ENCODE results near the gene SOX6.

The SOX6 gene

DNA sequence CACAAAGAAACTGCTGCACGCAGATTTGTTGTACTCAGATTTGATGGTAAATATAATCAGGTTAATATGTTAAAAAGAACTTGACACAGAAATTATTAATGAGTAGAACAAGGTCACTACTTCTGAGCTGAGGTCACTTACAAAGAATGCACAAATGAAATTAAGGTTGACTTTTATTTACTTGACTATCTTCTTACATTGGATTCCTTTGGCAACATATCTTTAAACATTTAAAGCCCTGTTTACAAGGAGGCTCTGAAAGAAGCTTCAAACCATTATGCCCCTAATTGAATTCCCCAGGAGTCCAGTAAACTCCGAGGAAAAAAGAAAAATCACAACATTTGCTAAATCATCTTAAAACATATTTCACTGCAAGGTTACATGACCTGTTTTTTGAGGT, 245.5 kb downstream of the SOX6 start:
- no peaks in the 10 kb centered on the region for H4K20me1 ChIP-seq (ENCODE audit: insufficient read depth, low read length)
- H3K4me3 ChIP-seq (ENCODE audit: low read length), result no peak overlapping the region
- no peak overlapping the region for H2AFZ ChIP-seq (ENCODE audit: low read depth, low read length)
- H3K4me1 ChIP-seq (ENCODE audit: low read length), result no peaks in the 10 kb centered on the region
- TF ChIP-seq CTCF (IDR thresholded peaks at IDR 0.05; ENCODE audit: low read depth, low read length), result no peak
- TF ChIP-seq EZH2phosphoT487 (IDR thresholded peaks at IDR 0.05; ENCODE audit: low read depth), result no peak
- no peak overlapping the region for H3K27ac ChIP-seq (ENCODE audit: low read length)
- H3K4me2 ChIP-seq (ENCODE audit: low read length), result no peak overlapping the region
- H3K36me3 ChIP-seq (replicated peaks; ENCODE audit: low read depth, low read length), result no peaks in the 10 kb centered on the region
- H3K27me3 ChIP-seq (ENCODE audit: low read depth, low read length), result no peaks in the 10 kb centered on the region
- H3K79me2 ChIP-seq (ENCODE audit: low read length), result no peaks in the 10 kb centered on the region
- peaks cover 1% of the 10 kb centered on the region; the same call in 1 of the 2 replicates for H3K9me3 ChIP-seq (ENCODE audit: insufficient read depth, low read length)
- no peak overlapping the region for H3K9ac ChIP-seq (ENCODE audit: low read length)

- no peaks in the 10 kb centered on the region for H4K20me1 ChIP-seq (ENCODE audit: insufficient read depth, low read length)
- H3K79me2 ChIP-seq (ENCODE audit: low read length), result no peaks in the 10 kb centered on the region
- no peak overlapping the region for H2AFZ ChIP-seq (ENCODE audit: low read depth, low read length)
- no peaks in the 10 kb centered on the region for H3K36me3 ChIP-seq (replicated peaks; ENCODE audit: low read depth, low read length)
- no peak overlapping the region for H3K4me3 ChIP-seq (ENCODE audit: low read length)
- H3K9me3 ChIP-seq (ENCODE audit: insufficient read depth, low read length), result no peaks in the 10 kb centered on the region
- no peak overlapping the region for H3K9ac ChIP-seq (ENCODE audit: low read length)
- no peak for TF ChIP-seq EZH2phosphoT487 (IDR thresholded peaks at IDR 0.05; ENCODE audit: low read depth)
- TF ChIP-seq CTCF (IDR thresholded peaks at IDR 0.05; ENCODE audit: low read depth, low read length), result no peak
- no peak overlapping the region for H3K4me2 ChIP-seq (ENCODE audit: low read length)
- no peaks in the 10 kb centered on the region for H3K4me1 ChIP-seq (ENCODE audit: low read length)
- H3K27me3 ChIP-seq (ENCODE audit: low read depth, low read length), result no peaks in the 10 kb centered on the region
- H3K27ac ChIP-seq (ENCODE audit: low read length), result no peak overlapping the region
These were observed 256.9 kb downstream of the SOX6 start for GRCh38 chr11:16099343-16099900.

DNA sequence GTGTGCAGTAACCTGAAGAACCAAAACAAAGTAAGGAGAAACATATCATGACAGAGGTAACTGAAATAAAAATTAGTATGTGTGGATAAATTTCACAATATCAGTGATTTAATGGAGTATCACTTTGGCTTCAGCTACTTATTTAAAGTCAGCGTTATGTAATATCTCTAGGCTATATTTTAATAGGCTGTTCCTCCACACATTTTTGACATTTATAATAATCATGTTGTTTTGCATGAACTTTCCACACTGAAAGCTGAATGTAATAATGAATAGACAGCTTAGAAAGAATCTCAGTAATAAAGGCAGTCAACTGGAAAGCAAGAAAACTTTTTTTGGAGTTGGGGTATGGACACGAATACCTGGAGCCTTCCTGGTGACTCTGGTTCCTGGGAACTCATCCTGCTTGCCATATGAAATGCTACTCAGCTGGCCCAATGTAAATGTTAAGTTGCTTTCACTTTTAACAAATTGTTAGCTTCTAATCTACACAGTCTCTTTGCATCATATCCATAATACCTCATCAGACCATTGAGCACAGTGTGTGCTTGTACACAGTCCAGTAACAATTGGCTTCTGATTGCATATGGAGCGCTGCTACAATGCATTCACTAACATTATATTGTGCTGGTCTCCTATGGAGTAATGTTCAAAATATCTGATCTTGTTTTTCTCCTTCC, 257.7 kb downstream of the SOX6 start:
- H3K4me3 ChIP-seq (ENCODE audit: low read length), result no peak overlapping the region
- TF ChIP-seq CTCF (IDR thresholded peaks at IDR 0.05; ENCODE audit: low read depth, low read length) (no peak), EZH2phosphoT487 (IDR thresholded peaks at IDR 0.05; ENCODE audit: low read depth) (no peak)
- no peaks in the 10 kb centered on the region for H4K20me1 ChIP-seq (ENCODE audit: insufficient read depth, low read length)
- no peak overlapping the region for H3K4me2 ChIP-seq (ENCODE audit: low read length)
- no peaks in the 10 kb centered on the region for H3K79me2 ChIP-seq (ENCODE audit: low read length)
- H3K36me3 ChIP-seq (replicated peaks; ENCODE audit: low read depth, low read length), result no peaks in the 10 kb centered on the region
- no peaks in the 10 kb centered on the region for H3K27me3 ChIP-seq (ENCODE audit: low read depth, low read length)
- peak overlapping the region; percentile 22; the same call in 1 of the 2 replicates for H2AFZ ChIP-seq (ENCODE audit: low read depth, low read length)
- no peaks in the 10 kb centered on the region for H3K4me1 ChIP-seq (ENCODE audit: low read length)
- H3K9me3 ChIP-seq (ENCODE audit: insufficient read depth, low read length), result no peaks in the 10 kb centered on the region
- no peak overlapping the region for H3K9ac ChIP-seq (ENCODE audit: low read length)
- no peak overlapping the region for H3K27ac ChIP-seq (ENCODE audit: low read length)

DNA sequence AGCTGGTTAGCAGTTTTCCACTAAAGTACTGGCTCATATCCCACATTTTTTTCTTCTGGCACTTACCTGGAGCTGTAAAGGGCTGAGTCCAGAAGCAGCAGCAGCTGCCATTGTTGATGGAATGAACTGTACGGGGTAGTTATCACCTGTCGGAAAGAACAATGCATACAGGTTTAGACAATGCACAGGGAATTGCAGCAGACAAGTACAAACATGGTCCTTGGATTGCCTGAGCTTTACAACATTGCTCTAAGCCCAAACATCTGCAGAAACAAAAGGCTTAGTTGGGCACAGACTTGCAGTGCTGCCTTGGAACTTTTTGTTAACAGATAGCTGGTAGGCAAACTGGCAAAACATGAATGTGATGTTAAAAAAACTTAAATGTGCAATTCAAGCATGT, 258.8 kb downstream of the SOX6 start:
- Histone ChIP-seq H3K79me2 (ENCODE audit: low read length) (no peaks in the 10 kb centered on the region), H3K4me1 (ENCODE audit: low read length) (no peaks in the 10 kb centered on the region), H3K27me3 (ENCODE audit: low read depth, low read length) (no peaks in the 10 kb centered on the region), H3K9ac (ENCODE audit: low read length) (no peak overlapping the region), H3K4me2 (ENCODE audit: low read length) (no peak overlapping the region), H3K27ac (ENCODE audit: low read length) (no peak overlapping the region), H2AFZ (ENCODE audit: low read depth, low read length) (no peak overlapping the region), H3K36me3 (replicated peaks; ENCODE audit: low read depth, low read length) (no peaks in the 10 kb centered on the region), H3K4me3 (ENCODE audit: low read length) (no peak overlapping the region), H3K9me3 (ENCODE audit: insufficient read depth, low read length) (no peaks in the 10 kb centered on the region), H4K20me1 (ENCODE audit: insufficient read depth, low read length) (no peaks in the 10 kb centered on the region)
- TF ChIP-seq EZH2phosphoT487 (IDR thresholded peaks at IDR 0.05; ENCODE audit: low read depth) (no peak), CTCF (IDR thresholded peaks at IDR 0.05; ENCODE audit: low read depth, low read length) (no peak)
